ENCODE results near the gene ITPR3.

- TF ChIP-seq, protein P1, sequence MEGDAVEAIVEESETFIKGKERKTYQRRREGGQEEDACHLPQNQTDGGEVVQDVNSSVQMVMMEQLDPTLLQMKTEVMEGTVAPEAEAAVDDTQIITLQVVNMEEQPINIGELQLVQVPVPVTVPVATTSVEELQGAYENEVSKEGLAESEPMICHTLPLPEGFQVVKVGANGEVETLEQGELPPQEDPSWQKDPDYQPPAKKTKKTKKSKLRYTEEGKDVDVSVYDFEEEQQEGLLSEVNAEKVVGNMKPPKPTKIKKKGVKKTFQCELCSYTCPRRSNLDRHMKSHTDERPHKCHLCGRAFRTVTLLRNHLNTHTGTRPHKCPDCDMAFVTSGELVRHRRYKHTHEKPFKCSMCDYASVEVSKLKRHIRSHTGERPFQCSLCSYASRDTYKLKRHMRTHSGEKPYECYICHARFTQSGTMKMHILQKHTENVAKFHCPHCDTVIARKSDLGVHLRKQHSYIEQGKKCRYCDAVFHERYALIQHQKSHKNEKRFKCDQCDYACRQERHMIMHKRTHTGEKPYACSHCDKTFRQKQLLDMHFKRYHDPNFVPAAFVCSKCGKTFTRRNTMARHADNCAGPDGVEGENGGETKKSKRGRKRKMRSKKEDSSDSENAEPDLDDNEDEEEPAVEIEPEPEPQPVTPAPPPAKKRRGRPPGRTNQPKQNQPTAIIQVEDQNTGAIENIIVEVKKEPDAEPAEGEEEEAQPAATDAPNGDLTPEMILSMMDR (conservative IDR thresholded peaks at IDR 0.05; ENCODE audit: low read length): peak; percentile 86
- no peak for TF ChIP-seq EZH2phosphoT487 (IDR thresholded peaks at IDR 0.05; ENCODE audit: borderline replicate concordance, low read depth, low read length)
Measured at GRCh38 chr6:33632558-33633039, 11.5 kb downstream of the ITPR3 start.
